HG02973 (cell line): ENCODE data around the gene CCDC33.

ENCODE experiments used
- ATAC-seq: cut with Tn5 transposase; IDR thresholded peaks from one replicate; pipeline ENCODE4 v1.9.1; 2021; ENCODE audit warnings: moderate library complexity; ENCODE audit not compliant: unreplicated experiment

Gene CCDC33

DNA sequence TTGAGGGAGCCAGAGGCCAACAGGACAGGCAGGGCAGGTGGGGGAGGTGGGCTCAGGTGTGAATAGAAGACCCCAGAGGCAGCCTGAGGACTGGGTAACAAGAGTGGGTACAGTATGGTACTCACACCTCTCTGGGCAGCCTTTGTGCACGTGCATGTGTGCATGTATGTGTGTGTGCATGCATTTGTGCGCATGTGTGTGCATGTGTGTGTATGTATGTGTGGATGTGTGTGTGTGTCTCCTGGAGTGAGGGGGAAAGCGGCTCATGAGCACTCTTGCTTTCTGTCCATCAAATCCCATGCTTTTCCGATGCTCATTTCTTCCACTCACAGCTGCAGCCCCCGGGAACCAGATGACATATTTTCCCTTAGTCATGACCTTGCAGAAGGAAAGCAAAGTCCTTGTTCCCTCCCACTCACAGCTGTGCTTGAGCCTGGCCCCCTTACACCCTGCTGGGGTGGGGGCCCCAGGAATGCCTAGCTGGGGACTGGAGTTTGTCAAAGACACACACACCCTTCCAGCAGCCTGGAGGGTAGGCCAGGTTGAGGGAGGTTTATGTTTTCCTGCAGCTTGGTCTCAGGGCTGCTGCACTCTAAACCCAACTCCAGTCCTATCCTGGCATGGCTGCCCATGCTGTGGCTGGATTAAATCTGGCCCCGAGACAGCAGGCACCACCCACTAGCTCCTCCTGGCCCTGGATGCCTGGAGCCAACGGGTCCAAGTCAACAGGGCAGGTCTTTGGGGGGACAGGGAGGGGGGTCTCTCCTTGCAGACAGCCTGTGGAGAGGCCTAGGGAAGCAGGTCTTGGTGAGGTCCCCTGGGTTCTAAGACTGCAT is 22.5 kb downstream of the CCDC33 start:
- ATAC-seq = no peak

DNA sequence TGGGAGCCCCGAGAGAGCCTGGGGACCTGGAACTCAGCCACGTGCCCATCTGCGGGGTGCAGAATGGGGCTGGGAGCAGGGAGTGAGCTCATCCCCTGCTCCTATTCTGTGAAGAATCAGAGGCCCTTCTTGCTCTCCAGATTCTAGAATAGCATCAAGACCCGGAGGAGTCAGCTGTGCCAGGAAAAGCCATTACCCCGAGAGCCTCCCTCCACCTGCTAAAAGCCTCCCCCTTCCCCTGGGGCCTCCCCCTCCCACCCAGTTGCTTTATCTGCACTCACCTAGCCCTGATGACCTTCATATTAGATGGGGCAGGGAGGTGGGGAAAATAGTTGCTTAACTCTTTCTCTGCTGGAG is 23.1 kb downstream of the CCDC33 start:
- no peak for ATAC-seq

DNA sequence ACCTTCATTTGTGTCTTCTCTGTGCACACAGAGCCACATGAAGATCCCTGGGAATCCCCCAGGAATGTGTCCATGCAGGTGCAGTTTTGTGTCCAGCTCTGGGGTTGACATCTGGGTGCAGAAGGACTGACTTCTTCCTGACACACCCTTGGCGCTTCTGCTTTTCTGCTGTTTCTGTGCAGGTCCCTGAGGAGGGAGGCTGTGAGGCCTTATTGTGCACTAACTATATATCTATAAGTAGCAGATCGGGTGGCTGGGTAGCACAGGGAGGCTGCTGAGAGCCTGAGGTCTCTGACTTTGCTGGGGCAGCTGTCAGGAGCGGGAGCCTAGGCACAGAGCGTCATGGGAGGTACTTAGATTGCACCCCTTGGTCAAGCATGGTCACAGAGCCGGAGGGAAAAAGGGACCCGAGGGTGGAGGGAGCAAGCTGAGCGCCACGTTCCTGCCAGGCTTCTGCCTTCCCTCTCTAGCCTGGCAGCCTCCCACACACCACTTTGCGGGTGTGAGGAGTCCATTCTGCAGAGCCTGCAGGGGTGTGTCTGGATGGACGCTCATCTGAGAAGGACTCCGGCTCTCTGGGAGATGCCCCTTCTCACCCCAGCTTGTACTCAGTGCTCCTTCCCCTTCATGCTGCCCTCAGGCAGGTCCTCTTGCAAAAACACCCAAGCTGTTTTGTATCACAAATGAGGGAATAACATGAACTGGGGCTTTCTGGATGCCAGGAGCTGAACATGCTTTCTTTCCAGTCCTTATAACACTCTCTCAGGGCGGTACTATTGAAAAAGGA is 23.9 kb downstream of the CCDC33 start:
- ATAC-seq = no peak

DNA sequence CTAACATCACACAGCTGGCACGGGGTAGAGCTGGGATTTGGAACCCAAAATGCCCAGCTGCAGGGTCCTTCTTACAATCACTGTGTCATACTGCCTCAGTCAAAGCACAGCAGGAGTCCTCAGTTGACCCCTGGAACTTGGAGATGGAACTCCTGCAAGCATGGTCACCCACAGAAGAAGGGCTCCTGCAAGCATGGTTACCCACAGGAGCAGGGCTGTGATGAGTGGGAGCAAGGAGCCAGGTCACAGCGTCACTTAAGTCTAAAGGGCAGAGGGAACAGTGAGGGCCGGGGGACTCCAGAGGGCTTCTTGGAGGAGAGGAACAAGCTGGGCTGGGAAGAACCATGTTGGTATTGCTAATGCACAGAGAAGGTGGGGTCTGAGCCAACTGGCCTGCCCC is 24.9 kb downstream of the CCDC33 start:
- no peak for ATAC-seq

GRCh38 chr15:74261685-74262084 is 25.6 kb downstream of the CCDC33 start:
- no peak for ATAC-seq

GRCh38 chr15:74262151-74262550 is 26.0 kb downstream of the CCDC33 start:
- no peak for ATAC-seq

DNA sequence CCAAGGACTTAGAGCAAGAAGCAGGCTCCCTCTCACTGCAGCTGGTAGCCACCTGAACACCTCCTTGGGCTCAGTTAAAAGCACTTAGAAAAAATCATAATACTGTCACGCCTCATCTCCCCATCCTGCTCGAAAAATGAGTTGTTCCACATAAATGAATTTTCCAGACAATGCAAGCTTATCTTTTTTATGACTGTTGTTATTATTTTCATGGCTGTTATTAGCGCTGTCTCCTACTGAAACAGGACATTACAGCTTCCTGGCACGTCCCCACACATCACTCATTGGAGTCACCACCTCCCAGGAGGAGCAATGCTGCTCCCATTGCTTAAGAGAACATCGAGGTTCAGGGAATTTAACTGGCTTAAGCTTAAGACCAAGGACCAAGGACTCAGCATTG is 26.5 kb downstream of the CCDC33 start:
- ATAC-seq = no peak

GRCh38 chr15:74263466-74263865 is 27.3 kb downstream of the CCDC33 start:
- ATAC-seq = no peak

DNA sequence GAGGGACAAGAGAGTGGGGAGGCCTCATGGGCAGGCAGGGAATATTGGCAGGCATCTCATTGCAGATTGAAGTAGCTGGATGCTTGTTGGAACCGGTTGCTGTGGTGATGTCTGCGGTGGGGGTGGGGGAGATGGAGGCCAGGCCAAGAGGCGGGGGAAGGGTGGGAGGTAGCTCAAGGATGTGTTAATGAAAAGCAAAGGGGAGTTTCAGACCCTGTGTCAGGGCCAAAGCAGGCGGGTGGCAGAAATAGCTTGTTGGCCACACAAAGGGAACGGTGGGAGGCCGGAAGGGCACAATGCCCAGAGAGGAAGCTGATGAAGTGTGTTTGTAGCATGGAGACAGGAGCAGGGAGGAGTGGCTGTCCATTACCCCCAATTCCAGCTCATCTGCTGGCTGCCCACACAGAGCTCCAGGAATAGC is 28.0 kb downstream of the CCDC33 start:
- ATAC-seq = no peak

DNA sequence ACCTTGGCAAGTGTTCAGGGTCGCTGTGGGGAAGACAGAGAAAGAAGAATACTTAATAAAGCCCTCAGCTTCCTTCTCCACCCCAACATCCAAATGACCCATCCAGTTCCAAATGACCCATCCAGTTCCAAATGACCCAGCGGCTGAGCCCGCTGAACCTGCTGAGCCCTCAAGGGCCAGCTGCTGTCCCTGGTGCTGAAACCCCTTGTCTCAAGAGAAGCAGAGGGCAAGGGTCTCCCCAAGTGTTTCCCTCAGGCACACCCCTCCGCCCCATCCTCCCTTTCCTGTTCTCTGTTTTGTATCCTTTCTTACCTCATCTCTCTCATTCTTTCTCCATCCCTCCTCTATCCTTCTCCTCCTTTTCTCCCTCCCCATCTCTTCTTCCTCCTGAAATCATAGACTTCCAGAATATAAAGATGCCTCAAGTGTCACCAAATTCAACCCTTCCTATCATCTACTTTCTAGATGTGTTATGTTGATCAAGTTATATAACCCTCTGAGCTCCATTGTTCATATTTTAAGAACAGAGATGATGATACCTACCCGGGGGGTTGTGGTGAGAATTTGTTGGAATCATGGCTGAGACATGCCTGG is 29.0 kb downstream of the CCDC33 start:
- no peak for ATAC-seq

DNA sequence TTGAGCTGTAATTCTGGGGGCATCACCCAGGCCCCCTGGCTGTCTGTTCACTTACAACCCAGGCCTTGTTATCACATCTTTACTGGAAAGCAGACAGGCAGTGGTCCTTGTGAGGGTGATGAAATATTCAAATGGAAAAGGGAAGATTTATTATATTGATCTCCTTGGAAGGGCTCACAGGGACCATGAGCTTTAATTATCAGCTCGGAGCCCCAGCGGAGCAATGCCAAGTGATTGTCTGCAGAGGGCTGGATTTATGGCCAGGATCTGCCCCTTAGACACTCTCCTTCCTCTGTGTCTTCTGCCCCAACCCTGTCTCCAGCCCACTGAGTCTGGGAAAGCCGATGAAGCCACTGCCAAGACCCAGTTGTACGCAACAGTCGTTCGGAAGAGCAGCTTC is 31.9 kb downstream of the CCDC33 start:
- no peak for ATAC-seq

DNA sequence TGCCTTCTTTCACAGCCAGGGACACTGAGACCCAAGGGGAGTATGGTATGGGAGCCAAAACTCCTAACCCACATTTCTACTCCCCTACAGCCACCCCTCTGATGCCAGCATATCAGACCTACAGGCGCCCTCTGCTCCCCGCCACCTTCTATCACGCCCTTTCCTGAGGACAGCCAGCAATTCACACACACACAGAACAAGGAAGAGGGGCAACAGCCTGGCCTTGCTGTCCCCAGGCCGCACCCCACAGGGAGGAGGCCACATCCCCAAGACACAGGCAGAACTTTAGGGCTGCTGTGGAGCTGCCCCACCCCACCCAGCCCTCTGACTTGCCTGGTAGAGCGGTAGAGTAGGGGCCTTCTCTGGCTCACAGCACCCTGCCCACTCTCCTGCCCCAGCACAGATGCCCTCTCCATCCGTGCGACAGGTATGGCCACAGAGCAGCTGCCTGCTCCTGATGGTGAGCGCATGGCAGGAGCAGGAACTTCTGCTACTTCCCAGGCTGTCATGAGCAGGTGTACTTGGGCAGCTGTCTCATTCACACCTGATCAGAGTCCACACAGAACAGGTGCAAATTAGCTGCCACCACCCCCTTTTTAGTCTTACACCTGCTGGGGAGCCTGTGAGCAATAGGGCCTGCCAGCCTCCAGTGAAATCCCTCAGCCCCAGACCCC is 33.4 kb downstream of the CCDC33 start:
- no peak for ATAC-seq

- ATAC-seq = no peak
Measured at GRCh38 chr15:74270155-74270554, 34.0 kb downstream of the CCDC33 start.

DNA sequence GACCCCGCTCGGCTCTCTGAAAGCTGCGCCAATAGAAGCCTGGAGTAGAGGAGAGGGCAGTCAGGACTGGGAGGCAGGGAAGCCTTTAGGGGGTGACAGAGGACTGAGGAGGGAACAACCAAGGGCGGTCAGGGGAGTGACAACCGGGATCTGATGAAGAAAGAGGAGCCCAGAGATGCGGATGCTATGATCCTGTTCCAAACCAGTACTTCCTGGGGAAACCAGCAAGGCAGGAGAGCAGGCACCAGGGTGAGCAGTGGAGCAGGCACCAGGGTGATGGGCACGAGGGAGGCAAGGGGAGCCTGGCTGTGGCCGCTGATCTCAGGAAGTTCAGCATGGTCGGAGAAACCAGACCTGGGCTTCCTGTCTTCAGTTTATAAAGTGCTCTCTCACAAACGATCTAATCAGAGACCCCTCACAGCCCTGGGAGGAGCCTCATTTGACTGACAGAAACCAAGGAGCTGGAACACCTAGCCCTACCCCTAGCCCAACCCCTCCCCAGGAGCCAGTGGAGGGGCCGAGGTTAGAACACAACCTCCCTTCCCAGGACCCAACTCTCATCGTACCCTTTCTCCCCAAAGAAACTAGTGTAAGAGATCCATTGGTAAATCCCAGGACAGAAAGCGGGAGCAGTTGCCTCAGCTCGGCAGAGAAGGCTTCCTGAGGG is 34.9 kb downstream of the CCDC33 start:
- ATAC-seq = no peak

DNA sequence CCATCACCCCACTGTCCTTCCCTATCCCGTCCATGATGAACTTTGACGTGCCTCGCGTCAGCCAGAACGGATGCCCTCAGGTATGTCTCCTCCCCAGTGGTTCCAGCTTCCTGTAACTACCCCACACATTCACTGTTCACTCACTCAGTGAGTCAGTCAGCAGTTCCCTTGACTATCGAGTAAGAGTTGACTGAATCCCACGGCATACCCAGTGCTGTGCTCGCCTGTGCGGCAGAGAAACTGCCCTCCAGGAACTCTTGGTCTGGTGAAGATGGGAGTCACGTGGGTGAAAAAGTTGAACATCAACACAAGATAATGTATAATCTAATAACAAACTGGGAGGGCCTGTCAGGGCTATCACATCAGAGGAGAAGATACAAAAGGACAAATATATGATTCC is 36.7 kb downstream of the CCDC33 start:
- no peak for ATAC-seq

GRCh38 chr15:74274470-74275038 is 38.4 kb downstream of the CCDC33 start:
- no peak for ATAC-seq

DNA sequence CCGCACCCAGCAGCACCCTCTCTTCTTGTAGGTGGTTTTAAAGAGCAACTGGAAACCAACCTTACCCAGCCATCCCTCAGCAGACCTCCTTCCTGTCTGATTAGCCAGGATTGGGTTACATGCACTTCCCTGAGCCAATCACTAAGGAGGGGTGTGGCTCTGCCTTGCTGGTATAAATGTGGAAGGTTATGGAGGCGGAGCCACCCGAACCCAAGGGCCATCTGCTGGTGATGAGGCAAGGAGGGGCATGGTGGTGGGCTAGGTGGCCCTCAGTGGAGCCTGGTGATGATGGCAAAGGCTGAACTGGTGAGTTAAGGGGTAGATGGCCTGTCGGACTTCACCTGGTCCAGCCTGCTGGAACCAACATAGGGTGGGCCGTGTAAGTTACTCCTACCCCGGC is 39.8 kb downstream of the CCDC33 start:
- ATAC-seq = no peak

GRCh38 chr15:74276560-74276959 is 40.4 kb downstream of the CCDC33 start:
- no peak for ATAC-seq

DNA sequence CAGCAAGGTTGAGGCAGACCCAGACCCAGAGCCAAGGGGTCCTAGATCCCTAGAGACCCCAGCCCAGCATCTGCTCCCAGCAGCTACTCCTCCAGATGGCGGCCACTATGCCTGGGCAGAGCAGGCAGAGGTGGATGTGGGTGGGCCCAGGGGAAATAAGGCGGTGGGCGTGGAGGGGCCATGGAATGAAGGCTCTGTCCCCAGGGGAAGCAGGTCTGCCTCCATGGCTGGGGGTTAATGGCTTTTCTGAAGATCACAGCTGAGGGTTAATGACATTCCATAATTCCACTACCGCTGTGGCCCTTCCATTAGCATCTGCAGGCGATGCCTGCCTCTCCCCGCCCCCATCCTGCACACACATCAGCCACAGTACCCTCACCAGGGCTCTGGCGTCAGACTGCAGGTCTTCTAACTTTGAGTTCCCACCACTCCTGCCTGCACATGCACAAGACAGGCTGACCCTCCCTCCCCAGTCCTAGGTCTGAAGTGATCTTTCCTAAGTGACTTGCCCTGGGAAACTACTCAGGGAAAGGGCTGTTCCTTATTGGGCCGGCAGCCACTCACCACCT is 41.2 kb downstream of the CCDC33 start:
- ATAC-seq = no peak

DNA sequence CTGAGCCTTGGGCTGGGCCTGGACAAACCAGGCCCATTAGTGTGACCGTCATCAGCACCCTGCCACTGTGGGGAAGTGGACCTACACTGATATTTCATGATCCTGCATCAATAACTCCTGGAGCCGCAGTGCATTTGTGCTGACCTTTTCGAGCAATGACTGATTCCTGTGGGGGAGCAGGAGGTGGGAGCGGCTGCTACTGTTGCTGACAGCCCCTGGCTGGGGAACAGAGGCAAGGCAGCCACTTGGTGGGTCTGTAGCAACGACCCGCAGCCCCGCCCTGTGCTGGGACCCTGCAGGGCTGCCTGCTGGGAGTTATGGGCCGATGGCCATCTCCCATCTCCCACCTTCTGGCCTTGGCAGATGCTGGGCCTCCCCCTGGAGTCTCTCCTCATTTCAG is 42.1 kb downstream of the CCDC33 start:
- ATAC-seq = no peak
